HG03575 (cell line): Measurements from ENCODE around the gene TBC1D16.

Experiments
- ATAC-seq: cut with Tn5 transposase; IDR thresholded peaks from one replicate; pipeline ENCODE4 v1.9.1; 2021; ENCODE audit not compliant: unreplicated experiment, insufficient number of reproducible peaks, low FRiP score; ENCODE audit errors: extremely low read depth

TBC1D16 gene

GRCh38 chr17:79927688-79928501, 107.8 kb downstream of the TBC1D16 start:
- ATAC-seq: no peak

- no peak for ATAC-seq
Measured at GRCh38 chr17:79927136-79927661, 108.5 kb downstream of the TBC1D16 start.

- no peak for ATAC-seq
Measured at GRCh38 chr17:79926605-79927135, 109.0 kb downstream of the TBC1D16 start.

- no peak for ATAC-seq
Measured at GRCh38 chr17:79926142-79926604, 109.5 kb downstream of the TBC1D16 start.

GRCh38 chr17:79925242-79925957, 110.3 kb downstream of the TBC1D16 start:
- no peak for ATAC-seq

- no peak for ATAC-seq
Measured at GRCh38 chr17:79924639-79924976, 111.1 kb downstream of the TBC1D16 start.

GRCh38 chr17:79923974-79924638, 111.6 kb downstream of the TBC1D16 start:
- no peak for ATAC-seq

- ATAC-seq: no peak
Measured at GRCh38 chr17:79922798-79923197, 112.9 kb downstream of the TBC1D16 start.

GRCh38 chr17:79922116-79922601, 113.5 kb downstream of the TBC1D16 start:
- ATAC-seq: no peak

- ATAC-seq: no peak
Measured at GRCh38 chr17:79921411-79922115, 114.1 kb downstream of the TBC1D16 start.

GRCh38 chr17:79920751-79921410, 114.8 kb downstream of the TBC1D16 start:
- no peak for ATAC-seq

- no peak for ATAC-seq
Measured at GRCh38 chr17:79919862-79920720, 115.6 kb downstream of the TBC1D16 start.

- ATAC-seq: no peak
Measured at GRCh38 chr17:79919164-79919585, 116.5 kb downstream of the TBC1D16 start.

- ATAC-seq: no peak
Measured at GRCh38 chr17:79918581-79919163, 117.0 kb downstream of the TBC1D16 start.

GRCh38 chr17:79917902-79918484, 117.7 kb downstream of the TBC1D16 start:
- no peak for ATAC-seq

GRCh38 chr17:79916991-79917901, 118.4 kb downstream of the TBC1D16 start:
- ATAC-seq: no peak
